ENCODE results near the gene ZNF282.
"Not testable (repeated sequence)": the region's sequence is repeated elsewhere in the genome, so short reads cannot be mapped to it uniquely, and the experiment has no call there.

Gene ZNF282

DNA sequence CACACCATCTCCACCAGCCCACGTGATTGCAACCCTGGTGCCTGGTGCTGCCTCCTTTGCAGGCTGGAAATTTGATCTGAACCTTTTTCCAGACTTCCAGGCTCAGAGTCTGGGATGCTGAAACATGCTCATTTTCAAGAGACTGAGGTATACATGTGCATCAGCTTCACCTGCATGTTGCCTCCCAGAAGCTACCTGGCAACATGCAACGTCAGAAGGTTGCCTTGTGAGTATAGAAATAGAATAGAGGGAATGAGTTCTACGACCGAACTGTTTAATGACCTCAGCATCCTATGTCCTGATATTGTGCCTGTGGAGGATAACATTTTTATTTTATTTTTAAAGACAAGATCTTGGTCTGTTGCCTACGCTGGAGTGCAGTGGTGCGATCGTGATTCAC, 42.2 kb downstream of the ZNF282 start:
- H3K4me1 ChIP-seq (ENCODE audit: control insufficient read depth in 5 of 5, insufficient read depth in 5 of 5, low read length in 5 of 5), result peaks cover 4 to 23% (median 20%) of the 10 kb centered on the region in 5 donors
- H3K27me3 ChIP-seq (ENCODE audit: control insufficient read depth in 5 of 5, insufficient read depth in 4 of 5, low read length in 5 of 5), result peaks cover 0 to 7% (median 3%) of the 10 kb centered on the region in 5 donors
- no peak overlapping the region for H3K9ac ChIP-seq (ENCODE audit: low read length in 5 of 5)
- no peaks in the 10 kb centered on the region for H3K36me3 ChIP-seq (ENCODE audit: control insufficient read depth in 5 of 5, insufficient read depth in 5 of 5, low read length in 5 of 5)
- no peak overlapping the region for H3K4me3 ChIP-seq (ENCODE audit: low read depth in 1 of 5, low read length in 5 of 5)
- no peak overlapping the region for H3K27ac ChIP-seq (ENCODE audit: low read depth, low read length)
- no peaks in the 10 kb centered on the region for H3K9me3 ChIP-seq (ENCODE audit: control insufficient read depth in 5 of 5, low read length in 5 of 5)

- H3K4me1 ChIP-seq (ENCODE audit: control insufficient read depth in 5 of 5, insufficient read depth in 5 of 5, low read length in 5 of 5), result peaks cover 4 to 23% (median 20%) of the 10 kb centered on the region in 5 donors
- H3K27me3 ChIP-seq (ENCODE audit: control insufficient read depth in 5 of 5, insufficient read depth in 4 of 5, low read length in 5 of 5), result peaks cover 0 to 7% (median 3%) of the 10 kb centered on the region in 5 donors
- peaks cover 0 to 3% (median 0%) of the 10 kb centered on the region in 5 donors for H3K9me3 ChIP-seq (ENCODE audit: control insufficient read depth in 5 of 5, low read length in 5 of 5)
- H3K27ac ChIP-seq (ENCODE audit: low read depth, low read length), result no peak overlapping the region
- H3K36me3 ChIP-seq (ENCODE audit: control insufficient read depth in 5 of 5, insufficient read depth in 5 of 5, low read length in 5 of 5), result no peaks in the 10 kb centered on the region
- H3K4me3 ChIP-seq (ENCODE audit: low read depth in 1 of 5, low read length in 5 of 5), result no peak overlapping the region
- H3K9ac ChIP-seq (ENCODE audit: low read length in 5 of 5), result no peak overlapping the region
Observed at GRCh38 chr7:149238051-149238450, 42.7 kb downstream of the ZNF282 start.

DNA sequence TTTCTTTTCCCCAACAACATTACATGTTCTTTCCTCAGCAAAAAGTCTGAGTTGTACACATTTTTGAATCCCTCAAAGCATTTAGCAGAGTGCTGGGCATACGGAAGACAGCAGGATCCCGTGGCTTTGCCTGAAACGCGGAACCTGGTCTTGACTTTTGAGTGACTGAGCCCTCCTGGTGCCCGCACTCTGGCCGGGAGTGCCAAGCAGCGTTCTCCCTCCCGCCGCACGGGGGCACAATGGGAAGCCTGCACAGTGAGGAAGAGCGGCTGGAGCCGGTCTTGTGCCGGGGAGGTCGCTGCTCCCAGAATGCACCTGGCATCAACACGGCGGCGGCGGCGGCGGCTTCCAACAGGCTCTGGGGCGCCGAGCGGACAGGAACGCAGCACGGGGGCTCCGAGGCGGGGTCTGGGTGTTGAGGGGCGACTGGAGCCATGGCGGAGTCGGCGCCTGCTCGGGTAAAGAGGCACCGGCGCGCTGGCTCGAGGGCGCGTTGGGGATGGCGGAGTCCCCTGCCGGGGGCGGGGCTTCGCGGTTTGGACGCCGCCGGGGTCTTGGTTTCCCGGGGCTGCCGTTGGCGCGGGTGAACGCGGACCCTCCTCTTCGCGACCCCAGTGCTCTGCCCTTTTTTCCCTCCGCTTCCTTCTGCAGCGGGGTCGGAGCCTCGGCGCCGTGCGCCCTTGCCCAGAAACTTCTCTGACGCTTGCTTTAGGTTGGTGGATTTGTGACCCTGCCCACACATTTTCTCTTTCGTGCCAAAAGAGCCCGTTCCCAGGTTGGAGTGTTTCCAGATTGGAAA, 44.2 kb downstream of the ZNF282 start, which contains the start of gene ZNF212:
Gene ZNF212, plus strand, starts transcription at position 307 of the 799 bp plus-strand sequence. Its CDS starts 128 bp downstream, at position 435.
- H3K9ac ChIP-seq (ENCODE audit: low read length in 5 of 5), result peak within 1 kb of the TSS; percentile 38 to 93 (median 87)
- peaks cover 4 to 23% (median 20%) of the 10 kb centered on the region in 5 donors for H3K4me1 ChIP-seq (ENCODE audit: control insufficient read depth in 5 of 5, insufficient read depth in 5 of 5, low read length in 5 of 5)
- peak within 1 kb of the TSS; percentile 74 to 99 (median 98) for H3K4me3 ChIP-seq (ENCODE audit: low read depth in 1 of 5, low read length in 5 of 5)
- H3K27me3 ChIP-seq (ENCODE audit: control insufficient read depth in 5 of 5, insufficient read depth in 4 of 5, low read length in 5 of 5), result peaks cover 0 to 4% (median 3%) of the 10 kb centered on the region in 5 donors
- H3K27ac ChIP-seq (ENCODE audit: low read depth, low read length), result peak within 1 kb of the TSS; percentile 54
- peaks cover 0 to 3% (median 0%) of the 10 kb centered on the region in 5 donors for H3K9me3 ChIP-seq (ENCODE audit: control insufficient read depth in 5 of 5, low read length in 5 of 5)
- H3K36me3 ChIP-seq (ENCODE audit: control insufficient read depth in 5 of 5, insufficient read depth in 5 of 5, low read length in 5 of 5), result no peaks in the 10 kb centered on the region

DNA sequence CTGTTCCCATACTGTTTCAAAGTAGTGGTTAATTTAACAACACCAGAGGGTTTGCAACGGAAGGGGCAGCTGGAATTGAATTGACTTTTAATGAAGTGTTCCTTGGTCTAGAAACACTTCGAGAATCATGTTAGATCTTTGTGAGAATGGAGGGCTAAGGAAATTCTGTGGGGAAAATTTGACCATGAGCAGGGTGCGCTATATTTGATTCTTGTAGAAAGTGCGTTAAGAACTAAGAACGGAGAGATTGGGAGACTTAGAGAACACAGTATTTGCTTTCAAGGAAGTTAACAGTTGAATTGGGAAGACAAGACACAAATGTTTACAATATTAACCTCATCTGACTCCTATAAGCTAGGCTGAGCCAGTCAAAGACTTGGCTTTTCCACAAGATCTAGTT, 45.3 kb downstream of the ZNF282 start:
- Histone ChIP-seq H3K9ac (ENCODE audit: low read length in 5 of 5) (peak overlapping the region; percentile 14 to 89 (median 39)), H3K4me3 (ENCODE audit: low read depth in 1 of 5, low read length in 5 of 5) (peak overlapping the region; percentile 74 to 99 (median 98)), H3K4me1 (ENCODE audit: control insufficient read depth in 5 of 5, insufficient read depth in 5 of 5, low read length in 5 of 5) (peaks cover 4 to 23% (median 20%) of the 10 kb centered on the region in 5 donors), H3K27me3 (ENCODE audit: control insufficient read depth in 5 of 5, insufficient read depth in 4 of 5, low read length in 5 of 5) (peaks cover 0 to 4% (median 3%) of the 10 kb centered on the region in 5 donors), H3K9me3 (ENCODE audit: control insufficient read depth in 5 of 5, low read length in 5 of 5) (peaks cover 0 to 3% (median 0%) of the 10 kb centered on the region in 5 donors), H3K36me3 (ENCODE audit: control insufficient read depth in 5 of 5, insufficient read depth in 5 of 5, low read length in 5 of 5) (no peaks in the 10 kb centered on the region), H3K27ac (ENCODE audit: low read depth, low read length) (no peak overlapping the region)

DNA sequence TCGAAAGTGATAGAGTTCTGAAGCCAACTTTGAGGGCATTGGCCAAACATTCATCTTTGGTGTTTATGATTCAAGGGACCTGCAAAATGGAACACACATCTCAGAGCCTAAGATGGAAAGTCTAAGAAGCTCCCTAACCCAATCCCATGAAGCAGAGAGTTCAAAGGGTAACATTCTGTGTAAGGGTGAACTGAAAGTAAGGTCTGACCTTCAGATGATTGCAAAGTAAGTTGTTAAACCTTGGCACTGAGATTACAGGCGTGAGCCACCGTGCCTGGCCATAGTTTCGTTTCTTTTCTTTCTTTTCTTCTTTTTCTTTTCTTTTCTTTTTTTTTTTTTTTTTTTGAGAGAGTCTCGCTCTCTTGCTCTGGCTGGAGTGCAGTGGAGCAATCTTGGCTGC, 46.4 kb downstream of the ZNF282 start:
- no peaks in the 10 kb centered on the region for H3K36me3 ChIP-seq (ENCODE audit: control insufficient read depth in 5 of 5, insufficient read depth in 5 of 5, low read length in 5 of 5)
- no peak overlapping the region for H3K9ac ChIP-seq (ENCODE audit: low read length in 5 of 5)
- H3K27ac ChIP-seq (ENCODE audit: low read depth, low read length), result no peak overlapping the region
- peaks cover 0 to 4% (median 0%) of the 10 kb centered on the region in 5 donors for H3K27me3 ChIP-seq (ENCODE audit: control insufficient read depth in 5 of 5, insufficient read depth in 4 of 5, low read length in 5 of 5)
- no peak overlapping the region for H3K4me3 ChIP-seq (ENCODE audit: low read depth in 1 of 5, low read length in 5 of 5)
- H3K9me3 ChIP-seq (ENCODE audit: control insufficient read depth in 5 of 5, low read length in 5 of 5), result peaks cover 0 to 3% (median 0%) of the 10 kb centered on the region in 5 donors
- H3K4me1 ChIP-seq (ENCODE audit: control insufficient read depth in 5 of 5, insufficient read depth in 5 of 5, low read length in 5 of 5), result peaks cover 4 to 23% (median 20%) of the 10 kb centered on the region in 5 donors

- H3K27ac ChIP-seq (ENCODE audit: low read depth, low read length), result no peak overlapping the region
- no peak overlapping the region for H3K4me3 ChIP-seq (ENCODE audit: low read depth in 1 of 5, low read length in 5 of 5)
- no peak overlapping the region for H3K9ac ChIP-seq (ENCODE audit: low read length in 5 of 5)
- no peaks in the 10 kb centered on the region for H3K27me3 ChIP-seq (ENCODE audit: control insufficient read depth in 5 of 5, insufficient read depth in 4 of 5, low read length in 5 of 5)
- H3K4me1 ChIP-seq (ENCODE audit: control insufficient read depth in 5 of 5, insufficient read depth in 5 of 5, low read length in 5 of 5), result peaks cover 4 to 18% (median 11%) of the 10 kb centered on the region in 5 donors
- H3K9me3 ChIP-seq (ENCODE audit: control insufficient read depth in 5 of 5, low read length in 5 of 5), result peaks cover 0 to 3% (median 0%) of the 10 kb centered on the region in 5 donors
- peaks cover 0 to 3% (median 0%) of the 10 kb centered on the region in 5 donors for H3K36me3 ChIP-seq (ENCODE audit: control insufficient read depth in 5 of 5, insufficient read depth in 5 of 5, low read length in 5 of 5)
Observed at GRCh38 chr7:149245244-149245643, 49.9 kb downstream of the ZNF282 start.

DNA sequence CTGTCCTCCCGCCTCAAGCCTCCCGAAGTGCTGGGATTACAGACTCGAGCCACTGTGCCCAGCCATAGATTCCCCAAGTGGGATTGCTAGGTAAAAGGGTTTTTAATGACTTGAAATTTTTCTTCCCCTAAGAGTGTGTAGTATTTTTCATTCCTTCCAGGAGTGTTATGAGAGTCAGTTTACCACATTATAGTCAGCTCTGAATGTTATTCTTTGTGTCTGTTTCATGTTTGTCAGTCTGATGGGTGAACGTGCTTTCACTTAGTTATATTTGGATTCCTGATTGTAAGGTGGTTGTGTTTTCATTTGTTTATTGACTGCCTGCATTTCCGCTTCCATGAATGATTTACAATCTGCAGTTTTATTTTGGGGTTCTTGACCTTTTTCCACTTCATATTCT, 50.4 kb downstream of the ZNF282 start:
- Histone ChIP-seq H3K9ac (ENCODE audit: low read length in 5 of 5) (no peak overlapping the region), H3K4me3 (ENCODE audit: low read depth in 1 of 5, low read length in 5 of 5) (no peak overlapping the region), H3K4me1 (ENCODE audit: control insufficient read depth in 5 of 5, insufficient read depth in 5 of 5, low read length in 5 of 5) (peaks cover 0 to 13% (median 6%) of the 10 kb centered on the region in 5 donors), H3K9me3 (ENCODE audit: control insufficient read depth in 5 of 5, low read length in 5 of 5) (peaks cover 0 to 3% (median 0%) of the 10 kb centered on the region in 5 donors), H3K36me3 (ENCODE audit: control insufficient read depth in 5 of 5, insufficient read depth in 5 of 5, low read length in 5 of 5) (peaks cover 0 to 8% (median 5%) of the 10 kb centered on the region in 5 donors), H3K27me3 (ENCODE audit: control insufficient read depth in 5 of 5, insufficient read depth in 4 of 5, low read length in 5 of 5) (no peaks in the 10 kb centered on the region), H3K27ac (ENCODE audit: low read depth, low read length) (no peak overlapping the region)

DNA sequence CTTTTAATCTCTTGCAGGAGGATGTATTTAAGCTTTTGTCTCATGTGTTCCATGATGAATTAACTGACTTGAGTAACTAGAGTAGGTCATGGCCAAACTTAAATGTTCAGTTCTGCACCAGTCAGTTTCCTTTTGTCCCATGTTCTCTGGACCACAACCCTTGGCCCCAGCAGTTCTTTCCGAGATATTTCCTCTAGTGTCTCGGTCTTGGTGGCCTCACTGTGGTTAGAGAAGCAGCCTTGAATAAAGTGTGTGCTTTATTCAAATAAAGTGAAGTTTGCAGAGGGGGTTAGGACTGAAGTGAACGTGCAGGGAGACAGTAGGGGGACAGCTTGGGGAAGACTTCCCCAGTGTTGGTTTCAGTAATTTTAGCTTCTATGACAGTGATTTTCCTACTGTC, 53.4 kb downstream of the ZNF282 start:
- Histone ChIP-seq H3K27me3 (ENCODE audit: control insufficient read depth in 5 of 5, insufficient read depth in 4 of 5, low read length in 5 of 5) (no peaks in the 10 kb centered on the region), H3K36me3 (ENCODE audit: control insufficient read depth in 5 of 5, insufficient read depth in 5 of 5, low read length in 5 of 5) (peaks cover 5 to 34% (median 24%) of the 10 kb centered on the region in 5 donors), H3K4me1 (ENCODE audit: control insufficient read depth in 5 of 5, insufficient read depth in 5 of 5, low read length in 5 of 5) (peaks cover 0 to 6% (median 1%) of the 10 kb centered on the region in 5 donors), H3K9me3 (ENCODE audit: control insufficient read depth in 5 of 5, low read length in 5 of 5) (no peaks in the 10 kb centered on the region), H3K4me3 (ENCODE audit: low read depth in 1 of 5, low read length in 5 of 5) (no peak overlapping the region), H3K27ac (ENCODE audit: low read depth, low read length) (no peak overlapping the region), H3K9ac (ENCODE audit: low read length in 5 of 5) (no peak overlapping the region)

GRCh38 chr7:149250151-149250550, 54.8 kb downstream of the ZNF282 start:
- peaks cover 5 to 47% (median 32%) of the 10 kb centered on the region in 5 donors for H3K36me3 ChIP-seq (ENCODE audit: control insufficient read depth in 5 of 5, insufficient read depth in 5 of 5, low read length in 5 of 5)
- H3K4me1 ChIP-seq (ENCODE audit: control insufficient read depth in 5 of 5, insufficient read depth in 5 of 5, low read length in 5 of 5), result peaks cover 0 to 15% (median 14%) of the 10 kb centered on the region in 5 donors
- H3K27me3 ChIP-seq (ENCODE audit: control insufficient read depth in 5 of 5, insufficient read depth in 4 of 5, low read length in 5 of 5); H3K4me3 ChIP-seq (ENCODE audit: low read depth in 1 of 5, low read length in 5 of 5); H3K9ac ChIP-seq (ENCODE audit: low read length in 5 of 5); H3K27ac ChIP-seq (ENCODE audit: low read depth, low read length); H3K9me3 ChIP-seq (ENCODE audit: control insufficient read depth in 5 of 5, low read length in 5 of 5): not testable (repeated sequence)

GRCh38 chr7:149251518-149251917, 56.2 kb downstream of the ZNF282 start:
- Histone ChIP-seq H3K36me3 (ENCODE audit: control insufficient read depth in 5 of 5, insufficient read depth in 5 of 5, low read length in 5 of 5) (peaks cover 5 to 61% (median 45%) of the 10 kb centered on the region in 5 donors), H3K4me1 (ENCODE audit: control insufficient read depth in 5 of 5, insufficient read depth in 5 of 5, low read length in 5 of 5) (peaks cover 0 to 15% (median 14%) of the 10 kb centered on the region in 5 donors)
- H3K27me3 ChIP-seq (ENCODE audit: control insufficient read depth in 5 of 5, insufficient read depth in 4 of 5, low read length in 5 of 5); H3K27ac ChIP-seq (ENCODE audit: low read depth, low read length); H3K9ac ChIP-seq (ENCODE audit: low read length in 5 of 5); H3K9me3 ChIP-seq (ENCODE audit: control insufficient read depth in 5 of 5, low read length in 5 of 5); H3K4me3 ChIP-seq (ENCODE audit: low read depth in 1 of 5, low read length in 5 of 5): not testable (repeated sequence)

Measured in subcutaneous abdominal adipose tissue (tissue), 5 donors.